NCI-H1092 (cell line): ENCODE results near the gene PLEKHJ1.
"Not testable (repeated sequence)": the region's sequence is repeated elsewhere in the genome, so short reads cannot be mapped to it uniquely, and the experiment has no call there.

Experiments
- DNase-seq: peaks from one replicate; lab custom pipeline; 2025; lab: John Stamatoyannopoulos, UW

Gene PLEKHJ1

GRCh38 chr19:2219726-2220125 lies 16.4 kb downstream of the PLEKHJ1 start:
- no peak for DNase-seq

GRCh38 chr19:2217591-2217990 lies 18.5 kb downstream of the PLEKHJ1 start:
- no peak for DNase-seq

- DNase-seq, result no peak
Measured at GRCh38 chr19:2216361-2217225, 19.5 kb downstream of the PLEKHJ1 start.

GRCh38 chr19:2215281-2215751 lies 20.8 kb downstream of the PLEKHJ1 start:
- no peak for DNase-seq

- DNase-seq, result no peak
Measured at GRCh38 chr19:2214251-2214650, 21.9 kb downstream of the PLEKHJ1 start.

- no peak for DNase-seq
Measured at GRCh38 chr19:2213799-2214198, 22.3 kb downstream of the PLEKHJ1 start.

- DNase-seq, result no peak
Measured at GRCh38 chr19:2212861-2213711, 23.0 kb downstream of the PLEKHJ1 start.

- no peak for DNase-seq
Measured at GRCh38 chr19:2210987-2211740, 25.0 kb downstream of the PLEKHJ1 start.

GRCh38 chr19:2210206-2210605 lies 25.9 kb downstream of the PLEKHJ1 start:
- no peak for DNase-seq

- no peak for DNase-seq
Measured at GRCh38 chr19:2209408-2209807, 26.7 kb downstream of the PLEKHJ1 start.

- DNase-seq, result no peak
Measured at GRCh38 chr19:2208975-2209374, 27.2 kb downstream of the PLEKHJ1 start.

- DNase-seq, result no peak
Measured at GRCh38 chr19:2207991-2208860, 27.9 kb downstream of the PLEKHJ1 start.

GRCh38 chr19:2207008-2207407 lies 29.1 kb downstream of the PLEKHJ1 start:
- DNase-seq, result no peak

- DNase-seq, result no peak
Measured at GRCh38 chr19:2202366-2202765, 33.8 kb downstream of the PLEKHJ1 start.

GRCh38 chr19:2201473-2202148 lies 34.5 kb downstream of the PLEKHJ1 start:
- DNase-seq, result no peak

- not testable (repeated sequence) for DNase-seq
Measured at GRCh38 chr19:2200624-2201294, 35.4 kb downstream of the PLEKHJ1 start.

GRCh38 chr19:2199861-2200623 lies 36.1 kb downstream of the PLEKHJ1 start:
- no peak for DNase-seq

- DNase-seq, result no peak
Measured at GRCh38 chr19:2199215-2199614, 36.9 kb downstream of the PLEKHJ1 start.

GRCh38 chr19:2198317-2198716 lies 37.8 kb downstream of the PLEKHJ1 start:
- no peak for DNase-seq
